Ascending aorta (tissue), 2 donors: ENCODE results near the gene PITX3. TPM values are rescaled to one million over a fixed set of nuclear protein-coding genes. Genes with fewer than 3 reads are reported as not detected.

Source experiments
- DNase-seq, 2 donors: peaks; one replicate each; pipeline ENCODE4 v3.0.0-alpha.2; 2019; ENCODE audit warnings: low spot score in 2 of 2
- H3K27ac ChIP-seq, 2 donors: fragments of 200-600 bp; sonication (generic); one replicate each; pipeline ENCODE4 v1.5.1; 2016 to 2017; ENCODE audit warnings: mild to moderate bottlenecking in 1 of 2
- H3K27me3 ChIP-seq: fragments of 200-600 bp; sonication (generic); one replicate; pipeline ENCODE4 v1.5.1; 2017
- H3K36me3 ChIP-seq, 2 donors: fragments of 200-600 bp; sonication (generic); one replicate each; pipeline ENCODE4 v1.5.1; 2016
- H3K4me1 ChIP-seq, 2 donors: fragments of 200-600 bp; sonication (generic); one replicate each; pipeline ENCODE4 v1.5.1; 2016 to 2017; ENCODE audit warnings: mild to moderate bottlenecking in 1 of 2
- H3K4me3 ChIP-seq, 2 donors: fragments of 200-600 bp; sonication (generic); one replicate each; pipeline ENCODE4 v1.5.1; 2016 to 2017; ENCODE audit warnings: mild to moderate bottlenecking in 1 of 2
- H3K9me3 ChIP-seq, 2 donors: fragments of 200-600 bp; sonication (generic); one replicate each; pipeline ENCODE4 v1.5.1; 2016
- intact Hi-C: fragments of 100-400 bp; cut with DNase I; formaldehyde crosslinking; loops from one replicate; pipeline ENCODE4 v1.15.1; 2023
- total RNA-seq: library from RNA; depleted of rRNA; stranded (reverse); fragments of >200 nt; gene quantifications from one replicate; pipeline ENCODE4 v1.1.0, GENCODE V29; 2016
- TF ChIP-seq, protein P1 (sequence below), 3 experiments: fragments of 200-600 bp in 2 of 3; fragments of 450-650 bp in 1 of 3; sonication (generic) in 2 of 3; IDR thresholded peaks; one replicate each; pipeline ENCODE4 v1.5.1; 2016 to 2019; ENCODE audit warnings: antibody characterized with exemption in 3 of 3, mild to moderate bottlenecking in 1 of 3, moderate library complexity in 1 of 3

The PITX3 gene
- total RNA-seq, 1 donor from 2014 or later: not detected

DNA sequence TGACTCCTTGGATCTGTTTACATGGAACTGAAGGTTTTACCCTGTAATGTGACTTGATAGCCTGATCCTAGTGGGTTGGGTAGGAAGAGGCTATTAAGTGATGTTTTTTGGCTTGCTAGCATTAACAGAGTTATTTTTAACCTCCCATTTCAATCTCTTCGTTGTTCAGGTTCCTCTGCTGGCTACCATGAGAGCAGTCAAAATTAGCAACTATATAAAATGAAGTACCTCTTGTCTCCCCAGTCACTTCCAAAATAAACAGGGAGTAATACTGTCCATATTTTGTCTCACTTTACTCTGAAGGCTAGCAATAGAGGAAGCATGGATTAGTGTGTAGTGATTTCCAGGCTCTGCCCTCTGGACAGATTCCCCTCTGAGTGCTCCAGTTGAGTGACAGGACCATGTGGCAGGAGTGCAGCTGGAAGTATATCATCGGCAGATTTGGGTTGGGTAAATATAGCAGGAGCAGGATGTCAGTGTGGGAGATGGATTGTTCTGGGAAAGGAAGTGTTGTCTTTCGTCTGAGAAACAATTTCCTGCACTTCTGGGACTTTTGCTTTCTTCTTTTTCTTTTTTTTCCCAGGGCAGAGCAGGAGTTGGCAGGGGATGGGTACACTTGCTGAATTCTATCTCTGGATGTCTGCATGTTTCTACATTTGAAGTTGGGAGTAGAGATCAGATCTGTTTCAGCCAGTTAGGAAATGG, 39.2 kb upstream of the PITX3 start:
- intact Hi-C loops: no loop called here
- peaks cover 0 to 16% of the 10 kb centered on the region in 2 donors for H3K4me1 ChIP-seq
- no peaks in the 10 kb centered on the region for H3K36me3 ChIP-seq
- H3K27me3 ChIP-seq: no peaks in the 10 kb centered on the region
- peak overlapping the region; percentile 11 to 19 for H3K4me3 ChIP-seq
- peak overlapping the region; percentile 15 to 40 for H3K27ac ChIP-seq
- no peak for DNase-seq
- H3K9me3 ChIP-seq: no peaks in the 10 kb centered on the region
- TF ChIP-seq, protein P1, sequence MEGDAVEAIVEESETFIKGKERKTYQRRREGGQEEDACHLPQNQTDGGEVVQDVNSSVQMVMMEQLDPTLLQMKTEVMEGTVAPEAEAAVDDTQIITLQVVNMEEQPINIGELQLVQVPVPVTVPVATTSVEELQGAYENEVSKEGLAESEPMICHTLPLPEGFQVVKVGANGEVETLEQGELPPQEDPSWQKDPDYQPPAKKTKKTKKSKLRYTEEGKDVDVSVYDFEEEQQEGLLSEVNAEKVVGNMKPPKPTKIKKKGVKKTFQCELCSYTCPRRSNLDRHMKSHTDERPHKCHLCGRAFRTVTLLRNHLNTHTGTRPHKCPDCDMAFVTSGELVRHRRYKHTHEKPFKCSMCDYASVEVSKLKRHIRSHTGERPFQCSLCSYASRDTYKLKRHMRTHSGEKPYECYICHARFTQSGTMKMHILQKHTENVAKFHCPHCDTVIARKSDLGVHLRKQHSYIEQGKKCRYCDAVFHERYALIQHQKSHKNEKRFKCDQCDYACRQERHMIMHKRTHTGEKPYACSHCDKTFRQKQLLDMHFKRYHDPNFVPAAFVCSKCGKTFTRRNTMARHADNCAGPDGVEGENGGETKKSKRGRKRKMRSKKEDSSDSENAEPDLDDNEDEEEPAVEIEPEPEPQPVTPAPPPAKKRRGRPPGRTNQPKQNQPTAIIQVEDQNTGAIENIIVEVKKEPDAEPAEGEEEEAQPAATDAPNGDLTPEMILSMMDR (IDR thresholded peaks at IDR 0.05): no peak

DNA sequence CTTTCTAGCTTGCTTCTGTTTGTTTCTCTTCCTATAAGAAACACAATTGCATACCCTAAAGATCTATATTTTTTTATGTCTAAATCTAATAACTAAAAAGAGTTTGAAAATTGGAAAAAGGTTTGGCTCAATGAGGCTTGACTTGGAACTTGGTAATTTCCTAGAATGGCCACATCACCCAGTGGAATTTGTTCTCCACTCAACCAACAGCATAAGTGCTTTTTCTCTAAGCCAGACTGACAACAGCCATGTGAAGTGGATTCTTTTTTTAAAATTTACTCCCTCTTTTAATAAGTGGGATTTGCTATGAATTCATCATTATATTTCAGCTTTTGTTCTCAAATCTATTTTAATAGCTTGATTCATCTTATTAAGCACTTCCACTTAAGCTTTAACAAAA, 37.8 kb upstream of the PITX3 start:
- TF ChIP-seq, protein P1 (IDR thresholded peaks at IDR 0.05): no peak
- H3K9me3 ChIP-seq: no peaks in the 10 kb centered on the region
- no peaks in the 10 kb centered on the region for H3K36me3 ChIP-seq
- H3K4me3 ChIP-seq: no peak overlapping the region
- H3K27ac ChIP-seq: no peak overlapping the region
- H3K27me3 ChIP-seq: no peaks in the 10 kb centered on the region
- intact Hi-C loops: no loop called here
- DNase-seq: no peak
- peaks cover 0 to 16% of the 10 kb centered on the region in 2 donors for H3K4me1 ChIP-seq

DNA sequence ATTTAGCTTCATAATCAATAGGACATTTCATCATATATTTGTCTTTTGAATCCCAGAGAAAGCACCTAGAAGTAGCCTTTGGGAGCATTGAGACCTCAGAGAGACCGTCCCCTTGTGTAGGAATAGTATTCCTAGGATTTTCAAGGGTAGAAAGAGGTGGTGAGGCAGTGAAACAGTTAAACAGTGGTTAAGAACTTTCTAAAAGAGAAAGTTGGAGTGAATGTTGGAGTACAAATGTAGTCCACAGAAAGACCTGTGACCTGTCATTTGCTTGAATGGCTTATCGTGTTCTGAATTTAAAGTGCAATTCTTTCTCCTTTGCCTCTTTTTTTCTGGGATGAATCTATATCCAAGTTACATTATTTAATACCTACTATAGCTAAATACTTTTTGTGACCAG, 34.0 kb upstream of the PITX3 start:
- H3K27ac ChIP-seq: no peak overlapping the region
- TF ChIP-seq, protein P1 (IDR thresholded peaks at IDR 0.05): no peak
- no peaks in the 10 kb centered on the region for H3K9me3 ChIP-seq
- no peak for DNase-seq
- no peak overlapping the region for H3K4me3 ChIP-seq
- no peaks in the 10 kb centered on the region for H3K27me3 ChIP-seq
- intact Hi-C loops: no loop called here
- peaks cover 0 to 6% of the 10 kb centered on the region in 2 donors for H3K4me1 ChIP-seq
- no peaks in the 10 kb centered on the region for H3K36me3 ChIP-seq

DNA sequence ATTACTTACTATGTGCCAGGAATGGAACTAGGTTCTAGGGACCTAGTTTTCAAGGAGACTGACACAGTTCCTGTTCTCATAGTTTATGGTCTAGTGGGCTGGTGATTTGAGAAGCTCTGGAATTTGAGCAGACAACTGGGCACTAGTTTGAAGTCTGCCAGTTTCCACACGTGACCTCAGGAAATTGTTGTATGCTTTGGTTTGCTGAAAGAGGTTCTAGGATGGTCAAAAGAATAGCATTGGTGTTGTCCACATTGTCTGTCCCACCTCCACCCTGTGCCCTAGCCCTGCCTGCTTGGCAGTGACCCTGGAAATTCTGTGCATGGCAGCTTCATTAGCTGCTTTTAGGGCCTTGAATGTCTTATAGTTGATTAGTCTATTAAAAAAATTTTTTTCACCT, 32.8 kb upstream of the PITX3 start:
- TF ChIP-seq, protein P1 (IDR thresholded peaks at IDR 0.05): no peak
- DNase-seq: no peak
- H3K27ac ChIP-seq: no peak overlapping the region
- H3K27me3 ChIP-seq: no peaks in the 10 kb centered on the region
- no peak overlapping the region for H3K4me3 ChIP-seq
- H3K36me3 ChIP-seq: no peaks in the 10 kb centered on the region
- no peaks in the 10 kb centered on the region for H3K9me3 ChIP-seq
- H3K4me1 ChIP-seq: peaks cover 0 to 3% of the 10 kb centered on the region in 2 donors
- intact Hi-C loops: no loop called here

DNA sequence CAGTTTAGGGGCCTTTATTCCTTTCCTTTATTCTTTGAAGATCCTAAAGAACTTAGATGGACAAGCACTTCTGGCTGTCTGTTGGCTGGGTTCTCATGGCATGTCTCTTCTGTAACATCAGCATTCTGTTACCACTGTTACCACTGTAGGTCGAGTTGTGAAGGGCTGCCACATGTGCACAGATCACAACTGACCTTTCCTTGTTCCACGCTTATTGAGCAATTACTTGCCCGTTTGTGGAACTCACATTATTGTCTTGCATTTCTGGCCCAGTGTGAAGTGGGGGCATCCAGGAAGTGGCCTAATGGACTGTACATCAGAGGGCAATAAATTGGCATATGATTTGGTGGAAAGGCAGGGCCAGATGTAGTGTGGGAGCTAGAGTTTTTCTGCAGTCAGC, 27.7 kb upstream of the PITX3 start:
- intact Hi-C loops: no loop called here
- TF ChIP-seq, protein P1 (IDR thresholded peaks at IDR 0.05): no peak
- no peaks in the 10 kb centered on the region for H3K27me3 ChIP-seq
- H3K36me3 ChIP-seq: no peaks in the 10 kb centered on the region
- H3K9me3 ChIP-seq: no peaks in the 10 kb centered on the region
- H3K4me1 ChIP-seq: peaks cover 0 to 24% of the 10 kb centered on the region in 2 donors
- H3K4me3 ChIP-seq: no peak overlapping the region
- no peak for DNase-seq
- H3K27ac ChIP-seq: no peak overlapping the region
